ENCODE measurements around the gene CDKL1.
"Not testable (repeated sequence)": the region's sequence is repeated elsewhere in the genome, so short reads cannot be mapped to it uniquely, and the experiment has no call there.

The CDKL1 gene

GRCh38 chr14:50383618-50384225, 13.0 kb downstream of the CDKL1 start:
- no peak for DNase-seq

GRCh38 chr14:50381823-50382287, 14.8 kb downstream of the CDKL1 start:
- DNase-seq = no peak

- DNase-seq = no peak
Observed at GRCh38 chr14:50381008-50381407, 15.7 kb downstream of the CDKL1 start.

- no peak for DNase-seq
Observed at GRCh38 chr14:50380455-50380854, 16.2 kb downstream of the CDKL1 start.

- DNase-seq = no peak
Observed at GRCh38 chr14:50379563-50379962, 17.1 kb downstream of the CDKL1 start.

GRCh38 chr14:50377550-50378085, 19.1 kb downstream of the CDKL1 start:
- no peak for DNase-seq

- no peak for DNase-seq
Observed at GRCh38 chr14:50375760-50376159, 20.9 kb downstream of the CDKL1 start.

GRCh38 chr14:50373959-50374358, 22.7 kb downstream of the CDKL1 start:
- DNase-seq = no peak

- DNase-seq = no peak
Observed at GRCh38 chr14:50371546-50371945, 25.1 kb downstream of the CDKL1 start.

- DNase-seq = no peak
Observed at GRCh38 chr14:50366589-50366988, 30.1 kb downstream of the CDKL1 start.

GRCh38 chr14:50366115-50366514, 30.6 kb downstream of the CDKL1 start:
- DNase-seq = no peak

- DNase-seq = not testable (repeated sequence)
Observed at GRCh38 chr14:50365572-50365971, 31.1 kb downstream of the CDKL1 start.

GRCh38 chr14:50364792-50365191, 31.9 kb downstream of the CDKL1 start:
- DNase-seq = no peak

GRCh38 chr14:50363714-50364111, 33.0 kb downstream of the CDKL1 start:
- DNase-seq = no peak

- DNase-seq = no peak
Observed at GRCh38 chr14:50362764-50363713, 33.6 kb downstream of the CDKL1 start.

GRCh38 chr14:50361473-50362403, 34.9 kb downstream of the CDKL1 start:
- DNase-seq = not testable (repeated sequence)

GRCh38 chr14:50360851-50361250, 35.8 kb downstream of the CDKL1 start:
- DNase-seq = no peak

- no peak for DNase-seq
Observed at GRCh38 chr14:50360093-50360492, 36.6 kb downstream of the CDKL1 start.

- DNase-seq = no peak
Observed at GRCh38 chr14:50359631-50360030, 37.0 kb downstream of the CDKL1 start.

GRCh38 chr14:50357753-50358395, 38.8 kb downstream of the CDKL1 start:
- DNase-seq = no peak

GRCh38 chr14:50357124-50357523, 39.6 kb downstream of the CDKL1 start:
- no peak for DNase-seq

- not testable (repeated sequence) for DNase-seq
Observed at GRCh38 chr14:50356283-50356682, 40.4 kb downstream of the CDKL1 start.
